ENCODE results near the gene DENND6B.
"Not testable (repeated sequence)": the region's sequence is repeated elsewhere in the genome, so short reads cannot be mapped to it uniquely, and the experiment has no call there.

DENND6B gene

GRCh38 chr22:50326956-50327710, at the start of gene DENND6B:
TSS of gene DENND6B (minus strand) at chr22:50327012. CDS start at chr22:50326988, 24 bp downstream.
- peak; percentile 61 for DNase-seq

- no peak for DNase-seq
Measured at GRCh38 chr22:50376085-50376651, 49.4 kb upstream of the DENND6B start.

- DNase-seq, result no peak
Measured at GRCh38 chr22:50371101-50371648, 44.4 kb upstream of the DENND6B start.

GRCh38 chr22:50367778-50368500, 41.1 kb upstream of the DENND6B start:
- DNase-seq, result no peak

- DNase-seq, result not testable (repeated sequence)
Measured at GRCh38 chr22:50363803-50364194, 37.0 kb upstream of the DENND6B start.

GRCh38 chr22:50363166-50363802, 36.5 kb upstream of the DENND6B start:
- no peak for DNase-seq

GRCh38 chr22:50361688-50362087, 34.9 kb upstream of the DENND6B start:
- no peak for DNase-seq

- no peak for DNase-seq
Measured at GRCh38 chr22:50361222-50361621, 34.4 kb upstream of the DENND6B start.

GRCh38 chr22:50360578-50360977, 33.8 kb upstream of the DENND6B start:
- DNase-seq, result no peak

- no peak for DNase-seq
Measured at GRCh38 chr22:50357756-50358155, 30.9 kb upstream of the DENND6B start.

GRCh38 chr22:50357222-50357621, 30.4 kb upstream of the DENND6B start:
- DNase-seq, result no peak

- no peak for DNase-seq
Measured at GRCh38 chr22:50356186-50356585, 29.4 kb upstream of the DENND6B start.

- no peak for DNase-seq
Measured at GRCh38 chr22:50348058-50348457, 21.2 kb upstream of the DENND6B start.

GRCh38 chr22:50347157-50347556, 20.3 kb upstream of the DENND6B start:
- no peak for DNase-seq

- no peak for DNase-seq
Measured at GRCh38 chr22:50346470-50346869, 19.7 kb upstream of the DENND6B start.

GRCh38 chr22:50343541-50343935, 16.7 kb upstream of the DENND6B start:
- DNase-seq, result no peak

GRCh38 chr22:50342651-50343540, 16.1 kb upstream of the DENND6B start, which contains the start of gene PPP6R2:
TSS of gene PPP6R2 (plus strand) at chr22:50343327. CDS start at chr22:50393909, 50,582 bp downstream.
- DNase-seq, result peak; percentile 89

- peak; percentile 93 for DNase-seq
Measured at GRCh38 chr22:50341977-50342650, 15.3 kb upstream of the DENND6B start.

- no peak for DNase-seq
Measured at GRCh38 chr22:50339945-50340879, 13.4 kb upstream of the DENND6B start.

- no peak for DNase-seq
Measured at GRCh38 chr22:50338860-50339462, 12.1 kb upstream of the DENND6B start.

Data from stimulated activated CD4-positive, alpha-beta T cell treated with anti-CD3 and anti-CD28 coated beads, Interleukin-4, amount 100 ng/mL, for 24 hours (primary cell).